ENCODE measurements around the gene RBFOX2.

RBFOX2 gene

DNA sequence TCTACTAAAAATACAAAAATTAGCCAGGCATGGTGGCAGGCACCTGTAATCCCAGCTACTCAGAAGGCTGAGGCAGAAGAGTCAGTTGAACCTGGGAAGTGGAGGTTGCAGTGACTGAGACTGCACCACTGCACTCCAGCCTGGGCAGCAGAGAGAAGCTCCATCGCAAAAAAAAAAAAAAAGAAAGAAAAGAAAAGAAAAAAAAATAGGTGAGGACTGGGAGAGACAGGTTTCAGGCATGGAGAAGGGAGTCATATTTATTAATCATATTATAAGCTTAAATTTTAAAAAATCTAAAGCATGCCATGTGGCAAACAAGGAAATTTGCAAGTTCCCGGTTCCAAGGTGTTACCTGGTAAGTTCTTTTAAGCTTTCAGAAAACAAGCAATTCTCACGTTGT, 311.1 kb downstream of the RBFOX2 start, which contains the start of gene APOL5:
APOL5 (plus strand) TSS at position 301 of the 400 bp plus-strand sequence; CDS start at position 301, 0 bp downstream.
- Histone ChIP-seq H3K27ac (ENCODE audit: poor library complexity, severe bottlenecking) (no peak within 1 kb of the TSS), H3K27me3 (ENCODE audit: insufficient read depth, poor library complexity, severe bottlenecking) (no peaks in the 10 kb centered on the region), H3K9me3 (ENCODE audit: severe bottlenecking) (no peaks in the 10 kb centered on the region), H3K4me3 (ENCODE audit: severe bottlenecking) (no peak within 1 kb of the TSS), H3K4me1 (ENCODE audit: insufficient read depth, poor library complexity, severe bottlenecking) (no peaks in the 10 kb centered on the region), H3K36me3 (ENCODE audit: low read depth) (no peaks in the 10 kb centered on the region)
- TF ChIP-seq, protein P1, sequence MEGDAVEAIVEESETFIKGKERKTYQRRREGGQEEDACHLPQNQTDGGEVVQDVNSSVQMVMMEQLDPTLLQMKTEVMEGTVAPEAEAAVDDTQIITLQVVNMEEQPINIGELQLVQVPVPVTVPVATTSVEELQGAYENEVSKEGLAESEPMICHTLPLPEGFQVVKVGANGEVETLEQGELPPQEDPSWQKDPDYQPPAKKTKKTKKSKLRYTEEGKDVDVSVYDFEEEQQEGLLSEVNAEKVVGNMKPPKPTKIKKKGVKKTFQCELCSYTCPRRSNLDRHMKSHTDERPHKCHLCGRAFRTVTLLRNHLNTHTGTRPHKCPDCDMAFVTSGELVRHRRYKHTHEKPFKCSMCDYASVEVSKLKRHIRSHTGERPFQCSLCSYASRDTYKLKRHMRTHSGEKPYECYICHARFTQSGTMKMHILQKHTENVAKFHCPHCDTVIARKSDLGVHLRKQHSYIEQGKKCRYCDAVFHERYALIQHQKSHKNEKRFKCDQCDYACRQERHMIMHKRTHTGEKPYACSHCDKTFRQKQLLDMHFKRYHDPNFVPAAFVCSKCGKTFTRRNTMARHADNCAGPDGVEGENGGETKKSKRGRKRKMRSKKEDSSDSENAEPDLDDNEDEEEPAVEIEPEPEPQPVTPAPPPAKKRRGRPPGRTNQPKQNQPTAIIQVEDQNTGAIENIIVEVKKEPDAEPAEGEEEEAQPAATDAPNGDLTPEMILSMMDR (IDR thresholded peaks at IDR 0.05; ENCODE audit: poor library complexity, severe bottlenecking), result no peak
- DNase-seq (ENCODE audit: low spot score) (no peak), ATAC-seq (ENCODE audit: low read depth) (no peak)

DNA sequence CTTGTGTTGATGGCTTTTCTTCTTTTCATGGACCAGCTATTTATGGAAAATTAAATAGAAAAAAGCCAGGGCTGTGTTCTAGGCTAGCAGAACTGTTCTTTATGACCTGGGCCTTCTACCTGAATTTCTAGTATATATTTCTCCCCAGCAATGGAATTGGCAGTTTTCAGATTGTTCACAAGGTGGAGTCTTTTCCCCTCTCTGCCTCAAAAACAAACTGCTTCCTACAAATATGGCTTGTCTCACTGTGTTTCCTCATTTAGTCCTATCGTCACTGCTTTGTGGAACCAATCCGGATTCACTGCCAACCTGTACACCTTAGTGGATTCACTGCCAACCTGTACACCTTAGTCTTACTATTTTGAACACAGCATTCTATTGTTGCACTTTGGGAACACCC, 316.0 kb downstream of the RBFOX2 start:
- H3K27ac ChIP-seq (ENCODE audit: poor library complexity, severe bottlenecking), result no peak overlapping the region
- H3K4me3 ChIP-seq (ENCODE audit: severe bottlenecking), result no peak overlapping the region
- H3K36me3 ChIP-seq (ENCODE audit: low read depth), result no peaks in the 10 kb centered on the region
- no peaks in the 10 kb centered on the region for H3K4me1 ChIP-seq (ENCODE audit: insufficient read depth, poor library complexity, severe bottlenecking)
- ATAC-seq (ENCODE audit: low read depth) (no peak), DNase-seq (ENCODE audit: low spot score) (no peak)
- no peaks in the 10 kb centered on the region for H3K9me3 ChIP-seq (ENCODE audit: severe bottlenecking)
- TF ChIP-seq, protein P1 (IDR thresholded peaks at IDR 0.05; ENCODE audit: poor library complexity, severe bottlenecking), result no peak
- H3K27me3 ChIP-seq (ENCODE audit: insufficient read depth, poor library complexity, severe bottlenecking), result no peaks in the 10 kb centered on the region

DNA sequence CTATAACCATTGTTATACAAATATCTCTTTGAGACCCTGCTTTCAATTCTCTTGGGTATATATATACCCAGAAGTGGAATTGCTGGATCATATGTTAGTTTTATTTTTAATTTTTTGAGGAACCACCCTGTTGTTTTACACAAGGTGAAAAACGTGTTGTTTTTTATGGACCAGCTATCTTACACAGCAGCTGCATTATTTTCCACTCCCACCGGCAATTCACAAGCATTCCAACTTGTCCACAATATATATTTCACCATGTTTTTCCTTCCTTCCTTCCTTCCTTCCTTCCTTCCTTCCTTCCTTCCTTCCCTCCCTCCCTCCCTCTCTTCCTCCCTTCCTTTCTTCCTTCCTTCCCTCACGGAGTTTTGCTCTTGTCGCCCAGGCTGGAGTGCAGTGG, 317.3 kb downstream of the RBFOX2 start:
- ATAC-seq (ENCODE audit: low read depth) (no peak), DNase-seq (ENCODE audit: low spot score) (no peak)
- Histone ChIP-seq H3K9me3 (ENCODE audit: severe bottlenecking) (no peaks in the 10 kb centered on the region), H3K27ac (ENCODE audit: poor library complexity, severe bottlenecking) (no peak overlapping the region), H3K36me3 (ENCODE audit: low read depth) (no peaks in the 10 kb centered on the region), H3K27me3 (ENCODE audit: insufficient read depth, poor library complexity, severe bottlenecking) (no peaks in the 10 kb centered on the region), H3K4me3 (ENCODE audit: severe bottlenecking) (no peak overlapping the region), H3K4me1 (ENCODE audit: insufficient read depth, poor library complexity, severe bottlenecking) (no peaks in the 10 kb centered on the region)
- TF ChIP-seq, protein P1 (IDR thresholded peaks at IDR 0.05; ENCODE audit: poor library complexity, severe bottlenecking), result no peak

DNA sequence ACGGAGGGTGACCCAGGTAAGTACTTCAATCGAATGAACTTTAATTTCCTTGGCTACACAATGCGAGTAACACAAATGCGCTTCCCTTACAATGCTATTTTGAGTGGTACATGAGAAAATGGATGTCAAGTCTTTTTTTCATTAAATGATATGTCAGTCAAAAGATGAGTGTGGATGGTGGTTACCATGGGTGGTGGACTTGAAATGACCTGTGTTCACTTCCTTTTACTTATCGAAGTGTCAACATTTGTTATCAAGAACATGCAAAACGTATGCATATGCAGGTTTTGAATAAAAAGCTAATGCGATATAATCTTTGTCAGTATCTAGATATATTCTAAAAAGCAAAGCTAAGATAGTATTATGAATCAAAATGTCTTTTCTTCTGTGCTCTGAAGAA, 319.7 kb downstream of the RBFOX2 start:
- Histone ChIP-seq H3K27ac (ENCODE audit: poor library complexity, severe bottlenecking) (no peak overlapping the region), H3K36me3 (ENCODE audit: low read depth) (no peaks in the 10 kb centered on the region), H3K27me3 (ENCODE audit: insufficient read depth, poor library complexity, severe bottlenecking) (no peaks in the 10 kb centered on the region), H3K4me1 (ENCODE audit: insufficient read depth, poor library complexity, severe bottlenecking) (peaks cover 6% of the 10 kb centered on the region), H3K4me3 (ENCODE audit: severe bottlenecking) (no peak overlapping the region), H3K9me3 (ENCODE audit: severe bottlenecking) (no peaks in the 10 kb centered on the region)
- no peak for ATAC-seq (ENCODE audit: low read depth)
- TF ChIP-seq, protein P1 (IDR thresholded peaks at IDR 0.05; ENCODE audit: poor library complexity, severe bottlenecking), result no peak
- DNase-seq (ENCODE audit: low spot score), result no peak

DNA sequence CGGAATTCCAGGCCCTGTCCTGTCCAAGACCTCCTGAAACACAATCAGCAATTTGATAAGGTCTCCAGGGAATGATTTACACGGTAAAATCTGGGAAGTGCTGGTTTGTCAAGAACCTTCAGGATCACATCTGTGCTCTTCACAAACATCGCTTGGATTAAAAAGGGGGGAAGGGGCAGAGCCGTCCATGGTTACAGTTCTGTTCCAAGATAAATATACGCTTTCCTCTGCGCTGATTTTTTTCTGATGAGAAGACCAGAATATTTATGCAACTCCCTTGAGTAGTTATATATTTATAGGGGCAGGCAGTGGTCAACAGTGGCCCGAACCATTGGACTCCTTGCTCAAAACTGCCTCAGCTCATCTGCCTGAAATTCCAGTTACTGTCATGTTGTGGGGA, 320.2 kb downstream of the RBFOX2 start:
- Histone ChIP-seq H3K27me3 (ENCODE audit: insufficient read depth, poor library complexity, severe bottlenecking) (no peaks in the 10 kb centered on the region), H3K4me1 (ENCODE audit: insufficient read depth, poor library complexity, severe bottlenecking) (peaks cover 6% of the 10 kb centered on the region), H3K4me3 (ENCODE audit: severe bottlenecking) (no peak overlapping the region), H3K27ac (ENCODE audit: poor library complexity, severe bottlenecking) (no peak overlapping the region), H3K36me3 (ENCODE audit: low read depth) (no peaks in the 10 kb centered on the region), H3K9me3 (ENCODE audit: severe bottlenecking) (no peaks in the 10 kb centered on the region)
- DNase-seq (ENCODE audit: low spot score) (no peak), ATAC-seq (ENCODE audit: low read depth) (no peak)
- TF ChIP-seq, protein P1 (IDR thresholded peaks at IDR 0.05; ENCODE audit: poor library complexity, severe bottlenecking), result no peak

Data from RWPE2 (cell line).